SK-N-SH (cell line): ENCODE measurements around the gene TMEM168. TPM values are rescaled to one million over a fixed set of nuclear protein-coding genes. Genes with fewer than 3 reads are reported as not detected.

Experiments used
- CTCF ChIA-PET: fragments of 300-600, 350-600 bp; formaldehyde crosslinking; extraction: SDS; loops from one replicate; lab custom pipeline; 2021; lab: Yijun Ruan, JAX
- POLR2A ChIA-PET: fragments of 350-600 bp; sonication (Branson Sonifier 250); formaldehyde crosslinking; extraction: SDS; loops from one replicate; lab custom pipeline; 2020; ENCODE audit warnings: antibody characterized with exemption, inconsistent platforms; lab: Yijun Ruan, JAX
- DNase-seq: peaks from one replicate; pipeline ENCODE4 v3.0.0; 2012
- H2AFZ ChIP-seq: fragments of 200-600 bp; sonication (generic); 2 replicates; pipeline ENCODE4 v1.8.1; 2016; ENCODE audit warnings: antibody characterized with exemption, mild to moderate bottlenecking, low read depth
- H3F3A ChIP-seq: fragments of 200-600 bp; sonication (generic); replicated peaks from 2 replicates; pipeline ENCODE3; 2016; ENCODE audit warnings: antibody characterized with exemption, mild to moderate bottlenecking; ENCODE audit not compliant: insufficient read depth
- H3K27ac ChIP-seq, 2 experiments: fragments of 200-500 bp in 1 of 2; fragments of 200-600 bp in 1 of 2; sonication (Bioruptor generic) in 1 of 2; sonication (generic), shearing (Covaris generic) in 1 of 2; 2 replicates each; pipeline versions ENCODE4 v1.5.1 to v1.6.1; 2014 to 2016; ENCODE audit warnings: low read depth in 2 of 2, inconsistent platforms in 1 of 2, low read length in 1 of 2, mild to moderate bottlenecking in 1 of 2, mixed read lengths in 1 of 2
- H3K27me3 ChIP-seq: fragments of 200-600 bp; sonication (generic), shearing (Covaris generic); 2 replicates; pipeline ENCODE4 v1.6.1; 2016; ENCODE audit warnings: mixed run types; ENCODE audit not compliant: insufficient read depth
- H3K36me3 ChIP-seq, 2 experiments: fragments of 200-500 bp in 1 of 2; fragments of 200-600 bp in 1 of 2; sonication (Bioruptor generic) in 1 of 2; sonication (generic) in 1 of 2; replicated peaks in 1 of 2; 2 replicates each; pipeline versions ENCODE3 to v1.5.1; 2014 to 2016; ENCODE audit warnings: low read length in 1 of 2, mild to moderate bottlenecking in 1 of 2; ENCODE audit not compliant: insufficient read depth in 2 of 2, control insufficient read depth in 1 of 2
- H3K4me1 ChIP-seq, 2 experiments: fragments of 200-500 bp in 1 of 2; fragments of 200-600 bp in 1 of 2; sonication (Bioruptor generic) in 1 of 2; sonication (generic), shearing (Covaris generic) in 1 of 2; 2 replicates each; pipeline versions ENCODE4 v1.5.1 to v1.6.1; 2014 to 2016; ENCODE audit warnings: low read depth in 1 of 2, low read length in 1 of 2, mixed run types in 1 of 2; ENCODE audit not compliant: insufficient read depth in 2 of 2, control insufficient read depth in 1 of 2
- H3K4me2 ChIP-seq: fragments of 200-600 bp; sonication (generic), shearing (Covaris generic); 2 replicates; pipeline ENCODE4 v1.6.1; 2017; ENCODE audit warnings: mixed run types
- H3K4me3 ChIP-seq, 2 experiments: fragments of 200-500 bp in 1 of 2; fragments of 200-600 bp in 1 of 2; sonication (Bioruptor generic) in 1 of 2; sonication (generic), shearing (Covaris generic) in 1 of 2; 2 replicates each; pipeline versions ENCODE4 v1.5.1 to v1.8.1; 2014 to 2016; ENCODE audit warnings: low read depth in 2 of 2, inconsistent platforms in 1 of 2, low read length in 1 of 2, mild to moderate bottlenecking in 1 of 2, mixed read lengths in 1 of 2, moderate library complexity in 1 of 2
- H3K79me2 ChIP-seq: fragments of 200-600 bp; sonication (generic); 2 replicates; pipeline ENCODE4 v1.8.1; 2017; ENCODE audit warnings: mild to moderate bottlenecking; ENCODE audit not compliant: insufficient read depth
- H3K9ac ChIP-seq: fragments of 200-600 bp; sonication (generic); 2 replicates; pipeline ENCODE4 v1.6.1; 2017; ENCODE audit warnings: mixed run types
- H3K9me2 ChIP-seq: fragments of 200-600 bp; sonication (generic); 2 replicates; pipeline ENCODE4 v1.6.1; 2017; ENCODE audit warnings: mixed run types
- H3K9me3 ChIP-seq: fragments of 200-600 bp; sonication (generic); 2 replicates; pipeline ENCODE4 v1.6.1; 2017; ENCODE audit warnings: mixed run types, mild to moderate bottlenecking, moderate library complexity
- H4K20me1 ChIP-seq: fragments of 200-600 bp; sonication (generic); 2 replicates; pipeline ENCODE4 v1.6.1; 2017; ENCODE audit warnings: mild to moderate bottlenecking, mixed run types; ENCODE audit not compliant: insufficient read depth
- CHD2 ChIP-seq: fragments of 150-350 bp; IDR thresholded peaks from 2 replicates; pipeline ENCODE4 v1.6.1; 2018; ENCODE audit warnings: low read length; ENCODE audit not compliant: partially characterized antibody
- EP300 ChIP-seq, 2 experiments: IDR thresholded peaks; 2 replicates each; pipeline versions ENCODE4 v1.4.0 to v1.6.1; 2012; ENCODE audit warnings: borderline replicate concordance in 1 of 2, low read depth in 1 of 2, low read length in 1 of 2
- JUND ChIP-seq: IDR thresholded peaks from 2 replicates; pipeline ENCODE4 v1.4.0; 2012
- MAX ChIP-seq: IDR thresholded peaks from 2 replicates; pipeline ENCODE4 v1.4.0; 2012; ENCODE audit warnings: low read depth
- MEF2A ChIP-seq: IDR thresholded peaks from 2 replicates; pipeline ENCODE4 v1.4.0; 2012; ENCODE audit warnings: low read depth, borderline replicate concordance
- MXI1 ChIP-seq: IDR thresholded peaks from 2 replicates; pipeline ENCODE4 v1.6.1; 2012; ENCODE audit warnings: mild to moderate bottlenecking, low read depth, low read length, improper control_type of control experiment
- NFIC ChIP-seq: IDR thresholded peaks from 2 replicates; pipeline ENCODE4 v1.4.0; 2012; ENCODE audit warnings: borderline replicate concordance
- POLR2AphosphoS5 ChIP-seq: IDR thresholded peaks from 2 replicates; pipeline ENCODE4 v1.6.1; 2012; ENCODE audit warnings: low read depth, low read length
- RFX5 ChIP-seq: IDR thresholded peaks from 2 replicates; pipeline ENCODE4 v1.6.1; 2012; ENCODE audit warnings: mild to moderate bottlenecking, improper control_type of control experiment, low read length
- SIN3A ChIP-seq: IDR thresholded peaks from 2 replicates; pipeline ENCODE4 v1.6.1; 2012; ENCODE audit warnings: low read depth, mild to moderate bottlenecking, low read length, moderate library complexity, borderline replicate concordance
- SMC3 ChIP-seq: IDR thresholded peaks from 2 replicates; pipeline ENCODE4 v1.6.1; 2012; ENCODE audit warnings: low read depth, low read length, improper control_type of control experiment
- TAF1 ChIP-seq: IDR thresholded peaks from 2 replicates; pipeline ENCODE4 v1.6.1; 2012; ENCODE audit warnings: low read depth, mild to moderate bottlenecking, low read length, moderate library complexity, borderline replicate concordance
- YY1 ChIP-seq: IDR thresholded peaks from 2 replicates; pipeline ENCODE4 v1.4.0; 2012; ENCODE audit warnings: low read depth, mild to moderate bottlenecking
- ZBTB33 ChIP-seq: IDR thresholded peaks from 2 replicates; pipeline ENCODE4 v1.4.0; 2012; ENCODE audit warnings: low read depth, borderline replicate concordance
- WGBS: methylation state at CpG from one replicate; pipeline ENCODE4 v1.1.6; 2017; ENCODE audit warnings: low lambda C conversion rate; 5-methylcytosine and 5-hydroxymethylcytosine counted together
- polyA plus RNA-seq, 3 experiments: library from polyadenylated mRNA; depleted of rRNA; stranded (reverse); fragments of >200 nt; gene quantifications; 2 replicates each; pipeline ENCODE4 v1.2.3, GENCODE V29; 2012
- TF ChIP-seq, protein P1 (sequence below): fragments of 150-350 bp; IDR thresholded peaks from 2 replicates; pipeline ENCODE4 v1.6.1; 2017; ENCODE audit warnings: antibody characterized with exemption, low read length, low read depth, borderline replicate concordance
- TF ChIP-seq, protein P2 (sequence below): fragments of 200-600 bp; sonication (generic); IDR thresholded peaks from 2 replicates; pipeline ENCODE4 v1.6.1; 2017; ENCODE audit warnings: antibody characterized with exemption, mild to moderate bottlenecking, moderate library complexity

The TMEM168 gene
- polyA plus RNA-seq, 1 of the 3 experiments (the other 2 are of a cell fraction) = 32.2 TPM

DNA sequence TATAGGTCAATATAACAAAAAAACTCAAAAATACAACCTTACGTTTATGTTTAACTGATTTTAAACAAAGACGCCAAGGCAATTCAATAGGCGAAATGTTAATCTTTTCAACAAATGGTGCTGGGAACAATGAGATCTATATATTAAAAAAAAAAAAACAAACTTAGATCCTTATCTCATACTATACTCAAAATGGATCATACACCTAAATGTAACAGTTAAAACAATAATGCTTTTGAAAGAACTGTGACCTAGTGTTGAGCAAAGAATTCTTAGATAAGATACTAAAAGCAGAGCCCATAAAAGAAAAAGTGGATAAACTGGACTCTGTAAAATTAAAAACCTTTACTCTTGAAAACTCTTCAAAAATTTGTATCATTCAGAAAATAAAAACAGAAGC lies 8.6 kb downstream of the TMEM168 start:
- no peak overlapping the region for H3K9ac ChIP-seq
- no peaks in the 10 kb centered on the region for H3K27me3 ChIP-seq
- no peaks in the 10 kb centered on the region; a peak in 1 of 4 replicates for H3K4me1 ChIP-seq
- no peak overlapping the region for H3K27ac ChIP-seq
- 97% methylated on average over 3 of the region's 3 CpGs for WGBS
- H3F3A ChIP-seq = peaks cover under 1% of the 10 kb centered on the region
- POLR2A ChIA-PET = no interaction called here
- TF ChIP-seq, protein P1, sequence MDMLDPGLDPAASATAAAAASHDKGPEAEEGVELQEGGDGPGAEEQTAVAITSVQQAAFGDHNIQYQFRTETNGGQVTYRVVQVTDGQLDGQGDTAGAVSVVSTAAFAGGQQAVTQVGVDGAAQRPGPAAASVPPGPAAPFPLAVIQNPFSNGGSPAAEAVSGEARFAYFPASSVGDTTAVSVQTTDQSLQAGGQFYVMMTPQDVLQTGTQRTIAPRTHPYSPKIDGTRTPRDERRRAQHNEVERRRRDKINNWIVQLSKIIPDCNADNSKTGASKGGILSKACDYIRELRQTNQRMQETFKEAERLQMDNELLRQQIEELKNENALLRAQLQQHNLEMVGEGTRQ = no peak
- TF ChIP-seq ZBTB33 = no peak
- TF ChIP-seq EP300 (IDR thresholded peaks at IDR 0.05; ENCODE audit: borderline replicate concordance in 1 of 2, low read depth in 1 of 2, low read length in 1 of 2) = no peak
- no peak for TF ChIP-seq CHD2
- TF ChIP-seq RFX5 = no peak
- TF ChIP-seq JUND = no peak
- TF ChIP-seq SIN3A = no peak
- TF ChIP-seq POLR2AphosphoS5 = no peak
- TF ChIP-seq SMC3 = no peak
- no peak for TF ChIP-seq YY1
- no peak for TF ChIP-seq MAX
- TF ChIP-seq, all 33 proteins: peak for 0
- CTCF ChIA-PET = no interaction called here
- DNase-seq = no peak
- H4K20me1 ChIP-seq = no peaks in the 10 kb centered on the region
- H2AFZ ChIP-seq = no peak overlapping the region
- H3K4me3 ChIP-seq = no peak overlapping the region
- peaks cover 48% of the 10 kb centered on the region for H3K79me2 ChIP-seq
- H3K4me2 ChIP-seq = no peak overlapping the region
- H3K9me3 ChIP-seq = no peaks in the 10 kb centered on the region
- H3K36me3 ChIP-seq = peaks cover 38 to 50% of the 10 kb centered on the region in 2 experiments
- H3K9me2 ChIP-seq = no peaks in the 10 kb centered on the region

GRCh38 chr7:112781110-112781509 lies 9.1 kb downstream of the TMEM168 start:
- peaks cover 44% of the 10 kb centered on the region for H3K79me2 ChIP-seq
- H3K9ac ChIP-seq = no peak overlapping the region
- H3K27me3 ChIP-seq = no peaks in the 10 kb centered on the region
- peaks cover 3% of the 10 kb centered on the region for H3F3A ChIP-seq
- no peak for DNase-seq
- no peaks in the 10 kb centered on the region; a peak in 1 of 4 replicates for H3K4me1 ChIP-seq
- H3K9me3 ChIP-seq = no peaks in the 10 kb centered on the region
- H3K4me2 ChIP-seq = no peak overlapping the region
- H4K20me1 ChIP-seq = no peaks in the 10 kb centered on the region
- TF ChIP-seq MXI1 (no peak), JUND (no peak), MEF2A (no peak), NFIC (no peak), TAF1 (no peak)
- TF ChIP-seq, protein P2, sequence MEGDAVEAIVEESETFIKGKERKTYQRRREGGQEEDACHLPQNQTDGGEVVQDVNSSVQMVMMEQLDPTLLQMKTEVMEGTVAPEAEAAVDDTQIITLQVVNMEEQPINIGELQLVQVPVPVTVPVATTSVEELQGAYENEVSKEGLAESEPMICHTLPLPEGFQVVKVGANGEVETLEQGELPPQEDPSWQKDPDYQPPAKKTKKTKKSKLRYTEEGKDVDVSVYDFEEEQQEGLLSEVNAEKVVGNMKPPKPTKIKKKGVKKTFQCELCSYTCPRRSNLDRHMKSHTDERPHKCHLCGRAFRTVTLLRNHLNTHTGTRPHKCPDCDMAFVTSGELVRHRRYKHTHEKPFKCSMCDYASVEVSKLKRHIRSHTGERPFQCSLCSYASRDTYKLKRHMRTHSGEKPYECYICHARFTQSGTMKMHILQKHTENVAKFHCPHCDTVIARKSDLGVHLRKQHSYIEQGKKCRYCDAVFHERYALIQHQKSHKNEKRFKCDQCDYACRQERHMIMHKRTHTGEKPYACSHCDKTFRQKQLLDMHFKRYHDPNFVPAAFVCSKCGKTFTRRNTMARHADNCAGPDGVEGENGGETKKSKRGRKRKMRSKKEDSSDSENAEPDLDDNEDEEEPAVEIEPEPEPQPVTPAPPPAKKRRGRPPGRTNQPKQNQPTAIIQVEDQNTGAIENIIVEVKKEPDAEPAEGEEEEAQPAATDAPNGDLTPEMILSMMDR = no peak
- H3K27ac ChIP-seq = no peak overlapping the region
- CTCF ChIA-PET = no interaction called here
- POLR2A ChIA-PET = no interaction called here
- H3K9me2 ChIP-seq = no peaks in the 10 kb centered on the region
- no peak overlapping the region for H3K4me3 ChIP-seq
- H3K36me3 ChIP-seq = peaks cover 38 to 50% of the 10 kb centered on the region in 2 experiments
- no peak overlapping the region for H2AFZ ChIP-seq
